Measurements from ENCODE around the gene PPARD. TPM values are rescaled to one million over a fixed set of nuclear protein-coding genes. Genes with fewer than 3 reads are reported as not detected.

PPARD gene
- polyA plus RNA-seq, 3 donors, result 1.2 to 22.0 (median 2.4) TPM

DNA sequence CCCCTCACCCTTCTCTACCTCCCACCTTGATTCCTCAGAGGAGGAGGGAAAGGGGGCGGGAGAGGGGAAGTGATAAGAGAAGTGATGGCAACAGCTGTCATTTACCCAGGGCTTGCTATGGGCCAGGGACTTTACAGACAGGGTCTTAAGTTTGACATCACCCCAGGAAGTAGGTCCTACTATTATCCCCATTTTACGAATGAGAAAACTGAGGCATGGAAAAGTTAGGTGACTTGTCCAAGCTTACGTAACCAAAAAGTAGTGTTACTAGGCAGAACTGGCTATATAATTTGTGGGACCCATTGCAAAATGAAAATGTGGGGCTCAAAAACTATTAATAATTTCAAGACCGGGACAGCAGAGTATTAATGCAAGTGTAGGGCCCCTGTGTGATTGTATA is 99.3 kb downstream of the PPARD start:
- no peak overlapping the region for H3K4me2 ChIP-seq (replicated peaks; ENCODE audit: extremely low read depth, low read length, poor library complexity, severe bottlenecking)
- no peak overlapping the region for H3K4me3 Mint-ChIP-seq
- intact Hi-C loops (cut with micrococcal nuclease), result no loop called here

DNA sequence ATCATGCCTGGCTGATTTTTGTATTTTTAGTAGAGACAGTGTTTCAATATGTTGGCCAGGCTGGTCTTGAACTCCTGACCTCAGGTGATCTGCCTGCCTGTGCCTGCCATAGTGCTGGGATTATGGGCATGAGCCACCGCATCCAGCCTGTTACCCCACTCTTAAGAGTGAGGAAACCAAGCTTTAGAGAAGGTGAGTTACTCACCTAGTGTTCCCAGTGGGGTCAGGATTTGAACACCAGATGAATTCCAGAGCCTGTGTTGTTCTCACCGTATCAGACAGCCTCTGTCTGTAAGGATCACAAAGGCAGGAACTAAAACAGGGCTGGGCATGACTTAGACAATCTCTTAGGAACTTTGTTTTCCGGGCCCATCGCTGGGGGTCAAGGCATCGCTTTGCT is 100.3 kb downstream of the PPARD start:
- Mint-ChIP-seq H3K4me1 (peaks cover 5% of the 10 kb centered on the region), H3K9me3 (no peaks in the 10 kb centered on the region), H3K4me3 (no peak overlapping the region), H3K36me3 (no peaks in the 10 kb centered on the region), H3K27me3 (ENCODE audit: low read depth in 3 of 3) (peaks cover 3 to 17% (median 15%) of the 10 kb centered on the region in 3 donors), H3K27ac (no peak overlapping the region)
- intact Hi-C loops (cut with micrococcal nuclease), result no loop called here
- TF ChIP-seq, protein P1, sequence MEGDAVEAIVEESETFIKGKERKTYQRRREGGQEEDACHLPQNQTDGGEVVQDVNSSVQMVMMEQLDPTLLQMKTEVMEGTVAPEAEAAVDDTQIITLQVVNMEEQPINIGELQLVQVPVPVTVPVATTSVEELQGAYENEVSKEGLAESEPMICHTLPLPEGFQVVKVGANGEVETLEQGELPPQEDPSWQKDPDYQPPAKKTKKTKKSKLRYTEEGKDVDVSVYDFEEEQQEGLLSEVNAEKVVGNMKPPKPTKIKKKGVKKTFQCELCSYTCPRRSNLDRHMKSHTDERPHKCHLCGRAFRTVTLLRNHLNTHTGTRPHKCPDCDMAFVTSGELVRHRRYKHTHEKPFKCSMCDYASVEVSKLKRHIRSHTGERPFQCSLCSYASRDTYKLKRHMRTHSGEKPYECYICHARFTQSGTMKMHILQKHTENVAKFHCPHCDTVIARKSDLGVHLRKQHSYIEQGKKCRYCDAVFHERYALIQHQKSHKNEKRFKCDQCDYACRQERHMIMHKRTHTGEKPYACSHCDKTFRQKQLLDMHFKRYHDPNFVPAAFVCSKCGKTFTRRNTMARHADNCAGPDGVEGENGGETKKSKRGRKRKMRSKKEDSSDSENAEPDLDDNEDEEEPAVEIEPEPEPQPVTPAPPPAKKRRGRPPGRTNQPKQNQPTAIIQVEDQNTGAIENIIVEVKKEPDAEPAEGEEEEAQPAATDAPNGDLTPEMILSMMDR (IDR thresholded peaks at IDR 0.05), result no peak
- Histone ChIP-seq H3K79me2 (ENCODE audit: insufficient read depth, low read length) (no peaks in the 10 kb centered on the region), H3K9me3 (replicated peaks in 1 of 2; ENCODE audit: control insufficient read depth in 1 of 2, insufficient read depth in 1 of 2, low read length in 2 of 2) (no peaks in the 10 kb centered on the region), H3K27me3 (ENCODE audit: control insufficient read depth in 2 of 2, insufficient read depth in 2 of 2, low read length in 2 of 2) (no peaks in the 10 kb centered on the region), H3K4me2 (replicated peaks; ENCODE audit: extremely low read depth, low read length, poor library complexity, severe bottlenecking) (no peak overlapping the region), H2AFZ (ENCODE audit: insufficient read depth, low read depth, low read length, poor library complexity, severe bottlenecking) (no peak overlapping the region), H3K27ac (ENCODE audit: low read depth in 1 of 2, low read length in 2 of 2) (no peak overlapping the region), H3K9ac (ENCODE audit: insufficient read depth, low read length, poor library complexity, severe bottlenecking) (no peak overlapping the region), H3K4me3 (replicated peaks in 1 of 3; ENCODE audit: low read depth in 2 of 3, low read length in 3 of 3) (no peak overlapping the region), H3K36me3 (replicated peaks in 1 of 2; ENCODE audit: control insufficient read depth in 1 of 2, insufficient read depth in 2 of 2, low read length in 2 of 2) (no peaks in the 10 kb centered on the region), H3K4me1 (ENCODE audit: control insufficient read depth in 1 of 2, insufficient read depth in 2 of 2, low read length in 2 of 2) (no peaks in the 10 kb centered on the region), H4K20me1 (ENCODE audit: insufficient read depth, low read length) (no peaks in the 10 kb centered on the region)
- DNase-seq, result no peak
- 92% methylated on average over 4 of the region's 5 CpGs for WGBS (ENCODE audit: insufficient coverage)

More for the DNA sequence above, 99.3 kb downstream of the PPARD start:
- 90% methylated on average over 2 of the region's 4 CpGs for WGBS (ENCODE audit: insufficient coverage)
- no peak overlapping the region for H3K27ac Mint-ChIP-seq
- no peaks in the 10 kb centered on the region for H3K36me3 ChIP-seq (replicated peaks in 1 of 2; ENCODE audit: control insufficient read depth in 1 of 2, insufficient read depth in 2 of 2, low read length in 2 of 2)
- H3K27me3 ChIP-seq (ENCODE audit: control insufficient read depth in 2 of 2, insufficient read depth in 2 of 2, low read length in 2 of 2), result no peaks in the 10 kb centered on the region
- H3K9me3 Mint-ChIP-seq, result no peaks in the 10 kb centered on the region
- no peak overlapping the region for H3K27ac ChIP-seq (ENCODE audit: low read depth in 1 of 2, low read length in 2 of 2)
- no peak overlapping the region for H2AFZ ChIP-seq (ENCODE audit: insufficient read depth, low read depth, low read length, poor library complexity, severe bottlenecking)
- DNase-seq, result no peak
- H3K36me3 Mint-ChIP-seq, result no peaks in the 10 kb centered on the region
- H3K9me3 ChIP-seq (replicated peaks in 1 of 2; ENCODE audit: control insufficient read depth in 1 of 2, insufficient read depth in 1 of 2, low read length in 2 of 2), result no peaks in the 10 kb centered on the region
- peaks cover 3% of the 10 kb centered on the region for H3K4me1 Mint-ChIP-seq
- H3K27me3 Mint-ChIP-seq (ENCODE audit: low read depth in 3 of 3), result peaks cover 6 to 17% (median 13%) of the 10 kb centered on the region in 3 donors
- TF ChIP-seq, protein P1 (IDR thresholded peaks at IDR 0.05), result no peak
- no peak overlapping the region for H3K4me3 ChIP-seq (replicated peaks in 1 of 3; ENCODE audit: low read depth in 2 of 3, low read length in 3 of 3)
- H3K9ac ChIP-seq (ENCODE audit: insufficient read depth, low read length, poor library complexity, severe bottlenecking), result no peak overlapping the region
- no peaks in the 10 kb centered on the region for H4K20me1 ChIP-seq (ENCODE audit: insufficient read depth, low read length)
- H3K79me2 ChIP-seq (ENCODE audit: insufficient read depth, low read length), result no peaks in the 10 kb centered on the region
- no peaks in the 10 kb centered on the region for H3K4me1 ChIP-seq (ENCODE audit: control insufficient read depth in 1 of 2, insufficient read depth in 2 of 2, low read length in 2 of 2)
